Measurements from ENCODE around the gene SATB2.

DNA sequence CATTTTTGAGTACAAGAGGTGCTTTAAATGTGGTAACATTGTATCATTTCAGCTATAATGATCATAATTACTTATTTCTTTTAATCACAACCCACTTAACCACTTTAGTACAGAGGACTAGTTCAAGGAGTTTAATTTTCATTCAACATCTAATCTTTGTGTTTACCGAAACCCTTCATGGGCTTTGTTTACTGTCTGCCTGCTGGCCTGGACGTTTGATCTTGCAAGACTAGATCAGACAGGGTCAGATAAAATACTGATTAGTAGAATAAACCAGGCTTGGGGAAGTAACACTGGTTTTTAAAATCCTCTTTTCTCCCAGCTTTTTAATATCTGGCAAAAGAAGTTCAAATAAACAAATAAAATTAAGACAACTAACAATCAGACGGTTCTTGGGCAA lies 93.6 kb downstream of the SATB2 start:
- TF ChIP-seq, protein P1, sequence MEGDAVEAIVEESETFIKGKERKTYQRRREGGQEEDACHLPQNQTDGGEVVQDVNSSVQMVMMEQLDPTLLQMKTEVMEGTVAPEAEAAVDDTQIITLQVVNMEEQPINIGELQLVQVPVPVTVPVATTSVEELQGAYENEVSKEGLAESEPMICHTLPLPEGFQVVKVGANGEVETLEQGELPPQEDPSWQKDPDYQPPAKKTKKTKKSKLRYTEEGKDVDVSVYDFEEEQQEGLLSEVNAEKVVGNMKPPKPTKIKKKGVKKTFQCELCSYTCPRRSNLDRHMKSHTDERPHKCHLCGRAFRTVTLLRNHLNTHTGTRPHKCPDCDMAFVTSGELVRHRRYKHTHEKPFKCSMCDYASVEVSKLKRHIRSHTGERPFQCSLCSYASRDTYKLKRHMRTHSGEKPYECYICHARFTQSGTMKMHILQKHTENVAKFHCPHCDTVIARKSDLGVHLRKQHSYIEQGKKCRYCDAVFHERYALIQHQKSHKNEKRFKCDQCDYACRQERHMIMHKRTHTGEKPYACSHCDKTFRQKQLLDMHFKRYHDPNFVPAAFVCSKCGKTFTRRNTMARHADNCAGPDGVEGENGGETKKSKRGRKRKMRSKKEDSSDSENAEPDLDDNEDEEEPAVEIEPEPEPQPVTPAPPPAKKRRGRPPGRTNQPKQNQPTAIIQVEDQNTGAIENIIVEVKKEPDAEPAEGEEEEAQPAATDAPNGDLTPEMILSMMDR (conservative IDR thresholded peaks at IDR 0.05; ENCODE audit: low read depth in 2 of 2), result no peak
- TF ChIP-seq, protein P2, sequence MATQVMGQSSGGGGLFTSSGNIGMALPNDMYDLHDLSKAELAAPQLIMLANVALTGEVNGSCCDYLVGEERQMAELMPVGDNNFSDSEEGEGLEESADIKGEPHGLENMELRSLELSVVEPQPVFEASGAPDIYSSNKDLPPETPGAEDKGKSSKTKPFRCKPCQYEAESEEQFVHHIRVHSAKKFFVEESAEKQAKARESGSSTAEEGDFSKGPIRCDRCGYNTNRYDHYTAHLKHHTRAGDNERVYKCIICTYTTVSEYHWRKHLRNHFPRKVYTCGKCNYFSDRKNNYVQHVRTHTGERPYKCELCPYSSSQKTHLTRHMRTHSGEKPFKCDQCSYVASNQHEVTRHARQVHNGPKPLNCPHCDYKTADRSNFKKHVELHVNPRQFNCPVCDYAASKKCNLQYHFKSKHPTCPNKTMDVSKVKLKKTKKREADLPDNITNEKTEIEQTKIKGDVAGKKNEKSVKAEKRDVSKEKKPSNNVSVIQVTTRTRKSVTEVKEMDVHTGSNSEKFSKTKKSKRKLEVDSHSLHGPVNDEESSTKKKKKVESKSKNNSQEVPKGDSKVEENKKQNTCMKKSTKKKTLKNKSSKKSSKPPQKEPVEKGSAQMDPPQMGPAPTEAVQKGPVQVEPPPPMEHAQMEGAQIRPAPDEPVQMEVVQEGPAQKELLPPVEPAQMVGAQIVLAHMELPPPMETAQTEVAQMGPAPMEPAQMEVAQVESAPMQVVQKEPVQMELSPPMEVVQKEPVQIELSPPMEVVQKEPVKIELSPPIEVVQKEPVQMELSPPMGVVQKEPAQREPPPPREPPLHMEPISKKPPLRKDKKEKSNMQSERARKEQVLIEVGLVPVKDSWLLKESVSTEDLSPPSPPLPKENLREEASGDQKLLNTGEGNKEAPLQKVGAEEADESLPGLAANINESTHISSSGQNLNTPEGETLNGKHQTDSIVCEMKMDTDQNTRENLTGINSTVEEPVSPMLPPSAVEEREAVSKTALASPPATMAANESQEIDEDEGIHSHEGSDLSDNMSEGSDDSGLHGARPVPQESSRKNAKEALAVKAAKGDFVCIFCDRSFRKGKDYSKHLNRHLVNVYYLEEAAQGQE (IDR thresholded peaks at IDR 0.05; ENCODE audit: unreplicated experiment), result no peak
- TF ChIP-seq STAT1 (IDR thresholded peaks at IDR 0.05; ENCODE audit: unreplicated experiment) (no peak), EZH2 (IDR thresholded peaks at IDR 0.05; ENCODE audit: low read depth, unreplicated experiment) (no peak), ZNF331 (CRISPR knock-in tag; IDR thresholded peaks at IDR 0.05; ENCODE audit: low read depth) (no peak), JUNB (IDR thresholded peaks at IDR 0.05; ENCODE audit: unreplicated experiment) (no peak), ZNF114 (CRISPR knock-in tag; IDR thresholded peaks at IDR 0.05) (no peak), EZH2phosphoT487 (IDR thresholded peaks at IDR 0.05; ENCODE audit: unreplicated experiment) (no peak), POLR2AphosphoS5 (IDR thresholded peaks at IDR 0.05; ENCODE audit: low read depth) (no peak), NANOG (IDR thresholded peaks at IDR 0.05; ENCODE audit: borderline replicate concordance) (no peak), CREB1 (CRISPR knock-in tag; IDR thresholded peaks at IDR 0.05; ENCODE audit: low read depth) (no peak)
- TF ChIP-seq, protein P3, sequence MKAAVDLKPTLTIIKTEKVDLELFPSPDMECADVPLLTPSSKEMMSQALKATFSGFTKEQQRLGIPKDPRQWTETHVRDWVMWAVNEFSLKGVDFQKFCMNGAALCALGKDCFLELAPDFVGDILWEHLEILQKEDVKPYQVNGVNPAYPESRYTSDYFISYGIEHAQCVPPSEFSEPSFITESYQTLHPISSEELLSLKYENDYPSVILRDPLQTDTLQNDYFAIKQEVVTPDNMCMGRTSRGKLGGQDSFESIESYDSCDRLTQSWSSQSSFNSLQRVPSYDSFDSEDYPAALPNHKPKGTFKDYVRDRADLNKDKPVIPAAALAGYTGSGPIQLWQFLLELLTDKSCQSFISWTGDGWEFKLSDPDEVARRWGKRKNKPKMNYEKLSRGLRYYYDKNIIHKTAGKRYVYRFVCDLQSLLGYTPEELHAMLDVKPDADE (IDR thresholded peaks at IDR 0.05), result no peak
- TF ChIP-seq, protein P4, sequence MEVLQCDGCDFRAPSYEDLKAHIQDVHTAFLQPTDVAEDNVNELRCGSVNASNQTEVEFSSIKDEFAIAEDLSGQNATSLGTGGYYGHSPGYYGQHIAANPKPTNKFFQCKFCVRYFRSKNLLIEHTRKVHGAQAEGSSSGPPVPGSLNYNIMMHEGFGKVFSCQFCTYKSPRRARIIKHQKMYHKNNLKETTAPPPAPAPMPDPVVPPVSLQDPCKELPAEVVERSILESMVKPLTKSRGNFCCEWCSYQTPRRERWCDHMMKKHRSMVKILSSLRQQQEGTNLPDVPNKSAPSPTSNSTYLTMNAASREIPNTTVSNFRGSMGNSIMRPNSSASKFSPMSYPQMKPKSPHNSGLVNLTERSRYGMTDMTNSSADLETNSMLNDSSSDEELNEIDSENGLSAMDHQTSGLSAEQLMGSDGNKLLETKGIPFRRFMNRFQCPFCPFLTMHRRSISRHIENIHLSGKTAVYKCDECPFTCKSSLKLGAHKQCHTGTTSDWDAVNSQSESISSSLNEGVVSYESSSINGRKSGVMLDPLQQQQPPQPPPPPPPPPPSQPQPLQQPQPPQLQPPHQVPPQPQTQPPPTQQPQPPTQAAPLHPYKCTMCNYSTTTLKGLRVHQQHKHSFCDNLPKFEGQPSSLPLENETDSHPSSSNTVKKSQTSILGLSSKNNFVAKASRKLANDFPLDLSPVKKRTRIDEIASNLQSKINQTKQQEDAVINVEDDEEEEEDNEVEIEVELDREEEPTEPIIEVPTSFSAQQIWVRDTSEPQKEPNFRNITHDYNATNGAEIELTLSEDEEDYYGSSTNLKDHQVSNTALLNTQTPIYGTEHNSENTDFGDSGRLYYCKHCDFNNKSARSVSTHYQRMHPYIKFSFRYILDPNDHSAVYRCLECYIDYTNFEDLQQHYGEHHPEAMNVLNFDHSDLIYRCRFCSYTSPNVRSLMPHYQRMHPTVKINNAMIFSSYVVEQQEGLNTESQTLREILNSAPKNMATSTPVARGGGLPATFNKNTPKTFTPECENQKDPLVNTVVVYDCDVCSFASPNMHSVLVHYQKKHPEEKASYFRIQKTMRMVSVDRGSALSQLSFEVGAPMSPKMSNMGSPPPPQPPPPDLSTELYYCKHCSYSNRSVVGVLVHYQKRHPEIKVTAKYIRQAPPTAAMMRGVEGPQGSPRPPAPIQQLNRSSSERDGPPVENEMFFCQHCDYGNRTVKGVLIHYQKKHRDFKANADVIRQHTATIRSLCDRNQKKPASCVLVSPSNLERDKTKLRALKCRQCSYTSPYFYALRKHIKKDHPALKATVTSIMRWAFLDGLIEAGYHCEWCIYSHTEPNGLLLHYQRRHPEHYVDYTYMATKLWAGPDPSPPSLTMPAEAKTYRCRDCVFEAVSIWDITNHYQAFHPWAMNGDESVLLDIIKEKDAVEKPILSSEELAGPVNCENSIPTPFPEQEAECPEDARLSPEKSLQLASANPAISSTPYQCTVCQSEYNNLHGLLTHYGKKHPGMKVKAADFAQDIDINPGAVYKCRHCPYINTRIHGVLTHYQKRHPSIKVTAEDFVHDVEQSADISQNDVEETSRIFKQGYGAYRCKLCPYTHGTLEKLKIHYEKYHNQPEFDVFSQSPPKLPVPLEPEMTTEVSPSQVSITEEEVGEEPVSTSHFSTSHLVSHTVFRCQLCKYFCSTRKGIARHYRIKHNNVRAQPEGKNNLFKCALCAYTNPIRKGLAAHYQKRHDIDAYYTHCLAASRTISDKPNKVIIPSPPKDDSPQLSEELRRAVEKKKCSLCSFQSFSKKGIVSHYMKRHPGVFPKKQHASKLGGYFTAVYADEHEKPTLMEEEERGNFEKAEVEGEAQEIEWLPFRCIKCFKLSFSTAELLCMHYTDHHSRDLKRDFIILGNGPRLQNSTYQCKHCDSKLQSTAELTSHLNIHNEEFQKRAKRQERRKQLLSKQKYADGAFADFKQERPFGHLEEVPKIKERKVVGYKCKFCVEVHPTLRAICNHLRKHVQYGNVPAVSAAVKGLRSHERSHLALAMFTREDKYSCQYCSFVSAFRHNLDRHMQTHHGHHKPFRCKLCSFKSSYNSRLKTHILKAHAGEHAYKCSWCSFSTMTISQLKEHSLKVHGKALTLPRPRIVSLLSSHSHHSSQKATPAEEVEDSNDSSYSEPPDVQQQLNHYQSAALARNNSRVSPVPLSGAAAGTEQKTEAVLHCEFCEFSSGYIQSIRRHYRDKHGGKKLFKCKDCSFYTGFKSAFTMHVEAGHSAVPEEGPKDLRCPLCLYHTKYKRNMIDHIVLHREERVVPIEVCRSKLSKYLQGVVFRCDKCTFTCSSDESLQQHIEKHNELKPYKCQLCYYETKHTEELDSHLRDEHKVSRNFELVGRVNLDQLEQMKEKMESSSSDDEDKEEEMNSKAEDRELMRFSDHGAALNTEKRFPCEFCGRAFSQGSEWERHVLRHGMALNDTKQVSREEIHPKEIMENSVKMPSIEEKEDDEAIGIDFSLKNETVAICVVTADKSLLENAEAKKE (CRISPR knock-in tag; IDR thresholded peaks at IDR 0.05), result no peak
